ENCODE data around the gene ZNF135.

DNA sequence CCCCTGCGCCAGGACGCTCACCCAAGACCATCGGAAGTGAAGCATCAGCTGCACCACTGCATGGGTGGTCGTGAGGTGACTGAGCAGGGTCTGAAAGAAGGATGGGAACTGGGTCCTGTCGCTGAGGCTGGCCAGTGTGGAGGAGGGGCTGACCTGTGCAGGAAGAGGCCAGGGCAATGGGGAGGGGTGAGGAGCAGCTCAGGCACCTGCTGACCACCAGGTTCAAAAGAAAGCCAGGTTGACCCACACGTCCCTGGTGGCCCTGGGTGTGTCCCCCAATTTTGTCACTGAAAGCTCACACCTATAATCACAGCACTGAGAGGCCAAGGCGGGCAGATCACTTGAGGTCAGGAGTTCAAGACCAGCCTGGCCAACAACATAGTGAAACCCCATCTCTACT lies 39.0 kb upstream of the ZNF135 start:
- TF ChIP-seq EP300 (IDR thresholded peaks at IDR 0.05; ENCODE audit: low read depth in 2 of 2, low read length in 2 of 2) (no peak), EP300 (CRISPR knock-in tag; IDR thresholded peaks at IDR 0.05; ENCODE audit: borderline replicate concordance) (no peak), STAG1 (CRISPR knock-in tag; IDR thresholded peaks at IDR 0.05) (no peak), PHB2 (IDR thresholded peaks at IDR 0.05; ENCODE audit: partially characterized antibody) (no peak), ZNF24 (IDR thresholded peaks at IDR 0.05) (no peak), MXI1 (IDR thresholded peaks at IDR 0.05; ENCODE audit: borderline replicate concordance, low read depth, low read length) (no peak), KDM6A (CRISPR knock-in tag; IDR thresholded peaks at IDR 0.05; ENCODE audit: low read depth) (no peak), DR1 (CRISPR knock-in tag; IDR thresholded peaks at IDR 0.05) (no peak), FOSL2 (CRISPR knock-in tag; IDR thresholded peaks at IDR 0.05) (no peak), ZC3H13 (CRISPR knock-in tag; IDR thresholded peaks at IDR 0.05) (no peak), ZNF7 (CRISPR knock-in tag; IDR thresholded peaks at IDR 0.05) (no peak)
- TF ChIP-seq, protein P1, sequence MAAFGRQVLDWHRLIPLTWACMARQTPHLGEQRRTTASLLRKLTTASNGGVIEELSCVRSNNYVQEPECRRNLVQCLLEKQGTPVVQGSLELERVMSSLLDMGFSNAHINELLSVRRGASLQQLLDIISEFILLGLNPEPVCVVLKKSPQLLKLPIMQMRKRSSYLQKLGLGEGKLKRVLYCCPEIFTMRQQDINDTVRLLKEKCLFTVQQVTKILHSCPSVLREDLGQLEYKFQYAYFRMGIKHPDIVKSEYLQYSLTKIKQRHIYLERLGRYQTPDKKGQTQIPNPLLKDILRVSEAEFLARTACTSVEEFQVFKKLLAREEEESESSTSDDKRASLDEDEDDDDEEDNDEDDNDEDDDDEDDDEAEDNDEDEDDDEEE (CRISPR knock-in tag; IDR thresholded peaks at IDR 0.05), result no peak
- TF ChIP-seq, protein P2, sequence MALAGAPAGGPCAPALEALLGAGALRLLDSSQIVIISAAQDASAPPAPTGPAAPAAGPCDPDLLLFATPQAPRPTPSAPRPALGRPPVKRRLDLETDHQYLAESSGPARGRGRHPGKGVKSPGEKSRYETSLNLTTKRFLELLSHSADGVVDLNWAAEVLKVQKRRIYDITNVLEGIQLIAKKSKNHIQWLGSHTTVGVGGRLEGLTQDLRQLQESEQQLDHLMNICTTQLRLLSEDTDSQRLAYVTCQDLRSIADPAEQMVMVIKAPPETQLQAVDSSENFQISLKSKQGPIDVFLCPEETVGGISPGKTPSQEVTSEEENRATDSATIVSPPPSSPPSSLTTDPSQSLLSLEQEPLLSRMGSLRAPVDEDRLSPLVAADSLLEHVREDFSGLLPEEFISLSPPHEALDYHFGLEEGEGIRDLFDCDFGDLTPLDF (CRISPR knock-in tag; IDR thresholded peaks at IDR 0.05), result no peak
- TF ChIP-seq, protein P3, sequence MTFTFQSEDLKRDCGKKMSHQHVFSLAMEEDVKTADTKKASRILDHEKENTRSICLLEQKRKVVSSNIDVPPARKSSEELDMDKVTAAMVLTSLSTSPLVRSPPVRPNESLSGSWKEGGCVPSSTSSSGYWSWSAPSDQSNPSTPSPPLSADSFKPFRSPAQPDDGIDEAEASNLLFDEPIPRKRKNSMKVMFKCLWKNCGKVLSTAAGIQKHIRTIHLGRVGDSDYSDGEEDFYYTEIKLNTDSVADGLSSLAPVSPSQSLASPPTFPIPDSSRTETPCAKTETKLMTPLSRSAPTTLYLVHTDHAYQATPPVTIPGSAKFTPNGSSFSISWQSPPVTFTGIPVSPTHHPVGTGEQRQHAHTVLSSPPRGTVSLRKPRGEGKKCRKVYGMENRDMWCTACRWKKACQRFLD (CRISPR knock-in tag; IDR thresholded peaks at IDR 0.05; ENCODE audit: borderline replicate concordance), result no peak
- TF ChIP-seq, protein P4, sequence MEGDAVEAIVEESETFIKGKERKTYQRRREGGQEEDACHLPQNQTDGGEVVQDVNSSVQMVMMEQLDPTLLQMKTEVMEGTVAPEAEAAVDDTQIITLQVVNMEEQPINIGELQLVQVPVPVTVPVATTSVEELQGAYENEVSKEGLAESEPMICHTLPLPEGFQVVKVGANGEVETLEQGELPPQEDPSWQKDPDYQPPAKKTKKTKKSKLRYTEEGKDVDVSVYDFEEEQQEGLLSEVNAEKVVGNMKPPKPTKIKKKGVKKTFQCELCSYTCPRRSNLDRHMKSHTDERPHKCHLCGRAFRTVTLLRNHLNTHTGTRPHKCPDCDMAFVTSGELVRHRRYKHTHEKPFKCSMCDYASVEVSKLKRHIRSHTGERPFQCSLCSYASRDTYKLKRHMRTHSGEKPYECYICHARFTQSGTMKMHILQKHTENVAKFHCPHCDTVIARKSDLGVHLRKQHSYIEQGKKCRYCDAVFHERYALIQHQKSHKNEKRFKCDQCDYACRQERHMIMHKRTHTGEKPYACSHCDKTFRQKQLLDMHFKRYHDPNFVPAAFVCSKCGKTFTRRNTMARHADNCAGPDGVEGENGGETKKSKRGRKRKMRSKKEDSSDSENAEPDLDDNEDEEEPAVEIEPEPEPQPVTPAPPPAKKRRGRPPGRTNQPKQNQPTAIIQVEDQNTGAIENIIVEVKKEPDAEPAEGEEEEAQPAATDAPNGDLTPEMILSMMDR (CRISPR knock-in tag; IDR thresholded peaks at IDR 0.05), result no peak

Measured in HepG2 (cell line).